Heart right ventricle (tissue), 16 donors: ENCODE results near the gene LDLRAD2. TPM values are rescaled to one million over a fixed set of nuclear protein-coding genes. Genes with fewer than 3 reads are reported as not detected.
A peak's percentile ranks its signal among the peaks of the same experiment; 100 is the strongest.

ENCODE experiments used
- ATAC-seq, 8 donors: fragments of 200-7000 bp; cut with Tn5 transposase; one replicate each; pipeline ENCODE4 v1.9.1; 2020; ENCODE audit warnings: mild to moderate bottlenecking in 8 of 8, moderate library complexity in 8 of 8, moderate number of reproducible peaks in 1 of 8
- DNase-seq, 2 donors: peaks; one replicate each; pipeline ENCODE4 v3.0.0-alpha.2; 2020
- H3K27ac ChIP-seq, 10 donors: fragments of 200-600 bp; sonication (generic) in 2 of 10; one replicate each; pipeline versions ENCODE4 v1.5.0 to v1.8.0; 2020 to 2022; ENCODE audit warnings: mild to moderate bottlenecking in 3 of 10
- H3K27me3 ChIP-seq, 7 donors: fragments of 200-600 bp; one replicate each; pipeline ENCODE4 v1.8.0; 2021 to 2022; ENCODE audit warnings: mild to moderate bottlenecking in 2 of 7
- H3K36me3 ChIP-seq, 9 donors: fragments of 200-600 bp; sonication (generic) in 1 of 9; one replicate each; pipeline versions ENCODE4 v1.5.0 to v1.8.0; 2020 to 2022; ENCODE audit warnings: mild to moderate bottlenecking in 2 of 9
- H3K4me1 ChIP-seq, 9 donors: fragments of 200-600 bp; sonication (generic) in 1 of 9; one replicate each; pipeline versions ENCODE4 v1.5.0 to v1.8.0; 2020 to 2022; ENCODE audit warnings: mild to moderate bottlenecking in 4 of 9
- H3K4me3 ChIP-seq, 10 donors: fragments of 200-600 bp; sonication (generic) in 2 of 10; one replicate each; pipeline versions ENCODE4 v1.5.0 to v1.8.0; 2020 to 2022; ENCODE audit warnings: mild to moderate bottlenecking in 7 of 10, moderate library complexity in 2 of 10
- H3K9me3 ChIP-seq, 11 donors: fragments of 200-600 bp in 10 of 11; sonication (generic) in 2 of 11; one replicate each; pipeline versions ENCODE4 v1.5.0 to v1.8.0; 2013 to 2022; ENCODE audit warnings: mild to moderate bottlenecking in 2 of 11, control low read depth in 1 of 11, moderate library complexity in 1 of 11
- WGBS, 2 donors: extraction: QIAGEN DNeasy Blood & Tissue Kit; methylation state at CpG; one replicate each; pipeline ENCODE4 v1.1.7; 2013; ENCODE audit warnings: inconsistent platforms in 1 of 2; 5-methylcytosine and 5-hydroxymethylcytosine counted together
- intact Hi-C, 10 donors: fragments of 100-400 bp; cut with DNase I; formaldehyde crosslinking; loops; one replicate each; pipeline versions ENCODE4 v1.11.1 to v1.14.2; 2022
- polyA plus RNA-seq, 2 donors: library from polyadenylated mRNA; stranded (reverse); fragments of 200-250 nt; gene quantifications; one replicate each; pipeline ENCODE4 v1.2.3, GENCODE V29; 2013
- total RNA-seq, 10 donors: library from RNA; stranded (reverse); fragmentation: NEBNext Ultra II Directional in 3 of 10; extraction: Animal tissue kit (Norgen Biotek cat#: 25700) in 3 of 10; gene quantifications; one replicate each; pipeline versions ENCODE4 v1.2.1 to v1.2.4, GENCODE V29; 2021 to 2023
- TF ChIP-seq, protein P1 (sequence below), 9 donors: fragments of 200-600 bp; sonication (generic) in 2 of 9; IDR thresholded peaks; one replicate each; pipeline versions ENCODE4 v1.5.0 to v1.8.0; 2021 to 2022; ENCODE audit warnings: antibody characterized with exemption in 9 of 9, mild to moderate bottlenecking in 5 of 9, moderate library complexity in 1 of 9
- donor health status: Arrhythmogenic right ventricular cardiomyopathy.
- donor health status: ischemic (EF 13 %, LVEDD 7.1; RV severe dilation, severe dysfunction).
- donor health status: healthy with polysubstance abuse.
- donor health status: DM: no; HTN: yes; CAD: no.
- donor health status: DM: no; HTN: no; CAD: no.
- donor health status: ischemic (EF 25% LVEDD 6.9; RV normal size, moderate dysfunction).
- donor health status: ischemic (EF 25% LVEDD 5.7; RV mildly dilated, moderate dysfunction).
- donor health status: healthy.
- donor health status: DM: yes; HTN: yes; CAD: no.
- donor health status: Ischemic cardiomyopathy.
- donor health status: ischemic (EF 35%, LVEDD 5.7; RV mildly dilated, moderate dysfunction).
- donor health status: nonischemic (EF 11% LVEDD 7.7; RV severe dilation, severe dysfunction).
- donor health status: DM: yes; HTN: yes; CAD: no.
- donor health status: PGD.
- donor health status: ischemic (EF 29% LVEDD 5.4; RV normal size, mild dysfunction).
- donor health status: nonischemic (EF 23%, LVEDD 6.1; RV moderate dilation, normal function).

Gene LDLRAD2
- total and polyA plus RNA-seq, 12 donors = 0.05 to 5.8 (median 1.7) TPM; not detected in 8

DNA sequence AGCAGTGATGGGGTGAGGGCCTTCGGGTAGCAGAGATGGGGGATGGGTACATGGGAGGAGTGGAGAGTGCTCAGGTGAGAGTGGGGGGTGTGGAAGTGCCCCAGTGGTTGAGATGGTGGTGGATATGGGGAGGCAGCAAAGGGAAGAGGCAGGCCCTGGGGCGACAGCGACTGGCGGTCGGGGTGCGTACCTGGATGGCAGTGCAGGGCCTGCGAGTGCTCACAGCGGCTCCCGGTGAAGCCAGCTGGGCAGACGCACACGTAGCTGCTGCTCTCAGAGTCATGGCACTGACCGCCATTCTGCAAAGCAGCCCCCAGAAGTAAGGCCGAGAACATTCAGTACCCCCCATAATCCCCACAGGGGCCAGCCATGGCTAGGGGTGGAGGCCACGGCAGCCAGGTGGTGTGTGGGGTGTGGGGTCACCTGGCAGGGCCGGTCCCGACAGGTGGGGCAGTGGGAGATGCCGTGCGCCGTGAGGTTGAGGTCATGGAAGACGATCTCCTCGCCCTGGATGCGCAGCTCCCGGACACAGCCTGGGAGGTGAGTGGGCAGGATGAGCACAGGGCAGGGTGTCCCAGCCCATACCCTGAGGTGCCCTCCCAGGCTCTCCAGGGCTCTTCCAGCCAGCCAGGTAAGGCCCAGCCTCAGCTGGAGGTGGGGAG lies 18.9 kb downstream of the LDLRAD2 start:
- peak in 2 of 8 donors; percentile 17 to 21 for ATAC-seq
- Histone ChIP-seq H3K27ac (no peak overlapping the region), H3K4me3 (no peak overlapping the region), H3K36me3 (peaks cover 36 to 100% (median 95%) of the 10 kb centered on the region in 9 donors), H3K27me3 (no peaks in the 10 kb centered on the region), H3K4me1 (no peaks in the 10 kb centered on the region), H3K9me3 (peaks cover 0 to 9% (median 0%) of the 10 kb centered on the region in 11 donors)
- TF ChIP-seq, protein P1, sequence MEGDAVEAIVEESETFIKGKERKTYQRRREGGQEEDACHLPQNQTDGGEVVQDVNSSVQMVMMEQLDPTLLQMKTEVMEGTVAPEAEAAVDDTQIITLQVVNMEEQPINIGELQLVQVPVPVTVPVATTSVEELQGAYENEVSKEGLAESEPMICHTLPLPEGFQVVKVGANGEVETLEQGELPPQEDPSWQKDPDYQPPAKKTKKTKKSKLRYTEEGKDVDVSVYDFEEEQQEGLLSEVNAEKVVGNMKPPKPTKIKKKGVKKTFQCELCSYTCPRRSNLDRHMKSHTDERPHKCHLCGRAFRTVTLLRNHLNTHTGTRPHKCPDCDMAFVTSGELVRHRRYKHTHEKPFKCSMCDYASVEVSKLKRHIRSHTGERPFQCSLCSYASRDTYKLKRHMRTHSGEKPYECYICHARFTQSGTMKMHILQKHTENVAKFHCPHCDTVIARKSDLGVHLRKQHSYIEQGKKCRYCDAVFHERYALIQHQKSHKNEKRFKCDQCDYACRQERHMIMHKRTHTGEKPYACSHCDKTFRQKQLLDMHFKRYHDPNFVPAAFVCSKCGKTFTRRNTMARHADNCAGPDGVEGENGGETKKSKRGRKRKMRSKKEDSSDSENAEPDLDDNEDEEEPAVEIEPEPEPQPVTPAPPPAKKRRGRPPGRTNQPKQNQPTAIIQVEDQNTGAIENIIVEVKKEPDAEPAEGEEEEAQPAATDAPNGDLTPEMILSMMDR (IDR thresholded peaks at IDR 0.05) = no peak
- intact Hi-C loops = no loop called here
- no peak for DNase-seq
- WGBS, 2 donors = 93 to 96% methylated on average over 23 of the region's 23 CpGs

DNA sequence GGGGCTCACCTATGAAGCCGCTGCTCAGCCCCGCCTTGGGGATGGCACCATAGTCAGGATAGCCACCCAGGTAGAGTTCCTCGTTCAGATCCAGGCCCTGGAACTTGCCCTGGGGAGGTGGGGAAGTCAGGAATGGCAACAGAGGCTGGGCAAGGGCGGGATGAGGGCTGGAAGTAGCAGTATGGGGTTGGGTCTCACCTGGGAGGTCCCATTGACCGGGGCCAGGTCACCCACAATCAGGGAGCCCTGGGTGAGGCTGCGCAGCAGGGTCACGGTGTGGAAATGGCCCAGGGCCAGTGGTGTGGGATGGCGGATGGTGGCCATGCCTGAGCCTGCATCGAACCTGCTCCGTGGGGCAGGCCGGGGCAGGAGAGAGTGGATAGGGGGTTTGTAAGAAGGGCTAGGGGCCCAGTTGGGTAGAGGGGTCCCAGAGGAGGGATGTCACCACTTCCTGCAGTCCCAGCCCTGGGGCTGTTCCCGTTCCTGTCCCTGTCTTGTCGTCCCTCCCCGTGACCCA lies 19.4 kb downstream of the LDLRAD2 start:
- WGBS, 2 donors = 83 to 93% methylated on average over 14 of the region's 14 CpGs
- H3K36me3 ChIP-seq = peaks cover 36 to 100% (median 95%) of the 10 kb centered on the region in 9 donors
- DNase-seq = no peak
- intact Hi-C loops = no loop called here
- no peak overlapping the region for H3K27ac ChIP-seq
- peaks cover 0 to 9% (median 0%) of the 10 kb centered on the region in 11 donors for H3K9me3 ChIP-seq
- no peaks in the 10 kb centered on the region for H3K4me1 ChIP-seq
- H3K27me3 ChIP-seq = no peaks in the 10 kb centered on the region
- no peak overlapping the region for H3K4me3 ChIP-seq
- peak in 2 of 8 donors; percentile 2 to 7 for ATAC-seq
- TF ChIP-seq, protein P1 (IDR thresholded peaks at IDR 0.05) = no peak

DNA sequence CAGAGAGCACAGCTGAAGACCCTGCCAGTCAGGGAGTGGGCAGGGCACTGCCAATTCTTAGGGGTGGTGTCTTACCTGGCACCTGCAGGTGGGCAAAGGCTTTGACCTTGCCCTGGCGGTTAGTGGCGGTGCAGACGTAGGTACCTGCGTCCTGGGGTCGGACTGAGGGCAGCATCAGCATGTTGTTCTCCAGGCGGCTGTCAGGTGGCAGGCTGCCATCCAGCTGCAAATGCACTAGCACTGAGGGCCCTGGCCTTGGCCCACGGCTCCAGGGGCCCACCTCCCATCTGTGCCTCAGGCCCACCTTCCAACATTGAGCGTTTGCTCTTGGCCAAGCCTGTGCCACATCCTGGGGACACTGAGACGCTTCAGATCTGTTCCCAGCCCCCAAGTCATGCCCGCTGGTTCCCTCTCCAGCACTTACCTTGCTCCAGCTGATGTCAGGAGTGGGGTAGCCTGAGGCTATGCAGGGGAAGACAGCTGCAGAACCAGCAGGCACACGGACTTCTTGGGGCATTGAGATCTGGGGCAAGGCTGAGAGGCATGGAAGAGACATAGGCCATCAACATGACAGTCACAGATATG lies 21.4 kb downstream of the LDLRAD2 start:
- no peak overlapping the region for H3K4me3 ChIP-seq
- WGBS, 2 donors = 85 to 96% methylated on average over 11 of the region's 11 CpGs
- peaks cover 25 to 100% (median 95%) of the 10 kb centered on the region in 9 donors for H3K36me3 ChIP-seq
- H3K4me1 ChIP-seq = no peaks in the 10 kb centered on the region
- TF ChIP-seq, protein P1 (IDR thresholded peaks at IDR 0.05) = no peak
- peaks cover 0 to 9% (median 0%) of the 10 kb centered on the region in 11 donors for H3K9me3 ChIP-seq
- intact Hi-C loops = no loop called here
- H3K27me3 ChIP-seq = no peaks in the 10 kb centered on the region
- ATAC-seq = no peak
- H3K27ac ChIP-seq = no peak overlapping the region
- DNase-seq = no peak

DNA sequence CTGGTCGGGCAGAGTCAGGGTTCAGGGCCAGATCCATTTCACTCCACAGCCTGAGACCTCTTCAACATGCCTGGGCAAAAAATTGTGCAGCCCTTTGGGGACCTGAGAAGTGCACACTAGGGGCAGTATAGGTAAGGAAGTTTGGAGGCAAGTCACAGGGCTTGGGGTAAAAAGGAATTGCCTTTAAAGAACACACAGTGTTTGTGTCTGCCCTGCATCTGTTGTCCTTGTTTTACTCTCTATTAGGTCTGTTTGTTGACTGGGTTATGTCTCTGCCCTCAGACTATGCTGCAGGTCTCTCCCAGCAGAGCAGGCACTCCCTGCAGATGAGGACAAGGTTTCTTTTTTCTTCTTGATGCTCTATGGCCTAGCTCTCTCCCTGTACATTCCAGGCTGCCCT lies 22.0 kb downstream of the LDLRAD2 start:
- no peak for ATAC-seq

More for the DNA sequence above, 22.0 kb downstream of the LDLRAD2 start:
- H3K27me3 ChIP-seq = no peaks in the 10 kb centered on the region
- peaks cover 21 to 100% (median 95%) of the 10 kb centered on the region in 9 donors for H3K36me3 ChIP-seq
- WGBS, 2 donors = 89 to 93% methylated on average over 1 of the region's 1 CpG
- no peak overlapping the region for H3K27ac ChIP-seq
- no peak for DNase-seq
- no peaks in the 10 kb centered on the region for H3K4me1 ChIP-seq
- no peak overlapping the region for H3K4me3 ChIP-seq
- TF ChIP-seq, protein P1 (IDR thresholded peaks at IDR 0.05) = no peak
- intact Hi-C loops = no loop called here
- peaks cover 0 to 9% (median 0%) of the 10 kb centered on the region in 11 donors for H3K9me3 ChIP-seq
